Calu3 (cell line): ENCODE data around the gene MFSD6L. TPM values are rescaled to one million over a fixed set of nuclear protein-coding genes. Genes with fewer than 3 reads are reported as not detected.
"Not testable (repeated sequence)": the region's sequence is repeated elsewhere in the genome, so short reads cannot be mapped to it uniquely, and the experiment has no call there.

Experiments
- BruUV-seq: library from RNA; stranded (reverse); fragments of 400-500 nt; replicated peaks from 2 replicates; lab custom pipeline; 2021; lab: Mats Ljungman, UMichigan
- CTCF ChIA-PET: fragments of 300-600 bp; sonication (Branson Sonifier 250); formaldehyde crosslinking; loops from one replicate; lab custom pipeline; 2022; ENCODE audit warnings: antibody characterized with exemption; lab: Charles Lee
- DNase-seq: peaks from one replicate; pipeline ENCODE4 v3.0.0; 2022
- H3K27ac Mint-ChIP-seq: one replicate; pipeline ENCODE4 v1.8.0; 2022; ENCODE audit warnings: mixed read lengths; ENCODE audit not compliant: unreplicated experiment
- H3K27me3 Mint-ChIP-seq: one replicate; pipeline ENCODE4 v1.8.0; 2022; ENCODE audit warnings: mixed read lengths; ENCODE audit not compliant: unreplicated experiment
- H3K36me3 Mint-ChIP-seq: one replicate; pipeline ENCODE4 v1.8.0; 2022; ENCODE audit warnings: mild to moderate bottlenecking, moderate library complexity, mixed read lengths; ENCODE audit not compliant: insufficient read depth, unreplicated experiment
- H3K4me1 Mint-ChIP-seq: one replicate; pipeline ENCODE4 v1.8.0; 2022; ENCODE audit warnings: mild to moderate bottlenecking, low read depth, mixed read lengths; ENCODE audit not compliant: unreplicated experiment
- H3K4me3 Mint-ChIP-seq: one replicate; pipeline ENCODE4 v1.8.0; 2022; ENCODE audit warnings: mild to moderate bottlenecking, low read depth, moderate library complexity, mixed read lengths; ENCODE audit not compliant: unreplicated experiment
- H3K9me3 Mint-ChIP-seq: one replicate; pipeline ENCODE4 v1.8.0; 2022; ENCODE audit warnings: low read depth, mixed read lengths; ENCODE audit not compliant: unreplicated experiment
- intact Hi-C: fragments of 100-400 bp; cut with micrococcal nuclease; formaldehyde crosslinking; loops from one replicate; pipeline ENCODE4 v1.10.0; 2022; ENCODE audit not compliant: unreplicated experiment
- total RNA-seq: library from RNA; stranded (reverse); gene quantifications from 2 replicates; pipeline ENCODE4 v1.2.3, GENCODE V29; 2022
- TF ChIP-seq, protein P1 (sequence below): fragments of 200-600 bp; IDR thresholded peaks from one replicate; pipeline ENCODE4 v1.8.0; 2022; ENCODE audit warnings: antibody characterized with exemption; ENCODE audit not compliant: unreplicated experiment

Gene MFSD6L
- total RNA-seq, 1 experiment from 2014 or later, result 0.21 TPM

DNA sequence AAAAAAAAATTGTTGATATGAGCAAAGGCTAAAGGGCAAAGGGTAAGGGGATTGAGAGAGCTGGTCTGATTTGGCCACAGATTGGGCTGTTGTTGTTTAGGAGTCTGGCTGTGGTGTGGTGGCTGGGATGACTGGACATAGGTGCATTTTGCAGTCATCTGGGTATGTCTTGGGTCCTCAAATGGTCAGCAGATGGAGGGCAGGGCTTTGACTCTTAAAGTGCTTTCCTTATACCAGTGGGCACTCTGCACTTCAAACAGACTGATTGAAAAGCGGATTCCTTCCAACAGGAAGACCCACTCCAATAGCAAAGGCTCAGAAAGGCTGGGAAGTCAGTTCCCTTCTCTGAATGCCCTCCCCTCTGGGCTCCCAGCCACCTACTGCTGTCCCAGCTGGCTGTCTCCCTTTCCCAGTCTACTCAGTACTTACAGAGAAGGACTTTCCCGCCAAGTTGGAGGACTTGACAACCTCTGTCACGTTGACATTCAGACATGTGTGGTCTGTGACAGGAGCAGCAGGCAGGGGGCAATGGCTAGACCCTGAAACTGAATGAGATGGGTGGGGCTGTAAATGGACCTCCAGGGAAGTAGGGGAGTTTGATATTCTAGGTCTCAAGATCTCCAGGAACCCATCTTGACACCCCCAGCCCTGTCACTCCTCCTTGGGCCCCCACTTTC lies 19.6 kb upstream of the MFSD6L start:
- BruUV-seq, result no TSS peak
- H3K4me1 Mint-ChIP-seq, result no peaks in the 10 kb centered on the region
- TF ChIP-seq, protein P1, sequence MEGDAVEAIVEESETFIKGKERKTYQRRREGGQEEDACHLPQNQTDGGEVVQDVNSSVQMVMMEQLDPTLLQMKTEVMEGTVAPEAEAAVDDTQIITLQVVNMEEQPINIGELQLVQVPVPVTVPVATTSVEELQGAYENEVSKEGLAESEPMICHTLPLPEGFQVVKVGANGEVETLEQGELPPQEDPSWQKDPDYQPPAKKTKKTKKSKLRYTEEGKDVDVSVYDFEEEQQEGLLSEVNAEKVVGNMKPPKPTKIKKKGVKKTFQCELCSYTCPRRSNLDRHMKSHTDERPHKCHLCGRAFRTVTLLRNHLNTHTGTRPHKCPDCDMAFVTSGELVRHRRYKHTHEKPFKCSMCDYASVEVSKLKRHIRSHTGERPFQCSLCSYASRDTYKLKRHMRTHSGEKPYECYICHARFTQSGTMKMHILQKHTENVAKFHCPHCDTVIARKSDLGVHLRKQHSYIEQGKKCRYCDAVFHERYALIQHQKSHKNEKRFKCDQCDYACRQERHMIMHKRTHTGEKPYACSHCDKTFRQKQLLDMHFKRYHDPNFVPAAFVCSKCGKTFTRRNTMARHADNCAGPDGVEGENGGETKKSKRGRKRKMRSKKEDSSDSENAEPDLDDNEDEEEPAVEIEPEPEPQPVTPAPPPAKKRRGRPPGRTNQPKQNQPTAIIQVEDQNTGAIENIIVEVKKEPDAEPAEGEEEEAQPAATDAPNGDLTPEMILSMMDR, result no peak
- no peak overlapping the region for H3K27ac Mint-ChIP-seq
- H3K9me3 Mint-ChIP-seq, result no peaks in the 10 kb centered on the region
- CTCF ChIA-PET, result no interaction called here
- no peak for DNase-seq
- peaks cover 81% of the 10 kb centered on the region for H3K27me3 Mint-ChIP-seq
- H3K4me3 Mint-ChIP-seq, result no peak overlapping the region
- H3K36me3 Mint-ChIP-seq, result no peaks in the 10 kb centered on the region
- intact Hi-C loops, result no loop called here

DNA sequence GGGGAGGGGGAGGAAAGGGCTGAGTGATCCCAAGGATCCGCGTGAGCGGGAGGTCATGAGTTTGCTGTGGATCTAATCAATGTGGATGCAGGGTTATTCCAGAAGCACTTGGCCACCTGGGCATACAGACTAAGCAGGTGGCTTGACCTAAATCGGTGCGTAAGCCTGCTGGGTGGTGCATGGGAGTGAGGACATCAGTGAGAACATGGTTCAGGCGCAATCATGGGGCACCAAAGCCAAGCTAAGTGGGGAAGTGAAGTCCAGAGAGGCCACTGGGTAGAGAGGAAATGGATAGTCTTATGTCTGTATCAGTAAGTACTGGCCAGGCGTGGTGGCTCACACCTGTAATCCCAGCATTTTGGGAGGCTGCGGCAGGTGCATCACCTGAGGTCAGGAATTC lies 18.9 kb upstream of the MFSD6L start:
- Mint-ChIP-seq H3K9me3 (no peaks in the 10 kb centered on the region), H3K36me3 (no peaks in the 10 kb centered on the region), H3K27ac (no peak overlapping the region), H3K4me3 (no peak overlapping the region), H3K4me1 (no peaks in the 10 kb centered on the region), H3K27me3 (peaks cover 80% of the 10 kb centered on the region)
- no TSS peak for BruUV-seq
- intact Hi-C loops, result no loop called here
- CTCF ChIA-PET, result no interaction called here
- TF ChIP-seq, protein P1, result no peak
- DNase-seq, result no peak

DNA sequence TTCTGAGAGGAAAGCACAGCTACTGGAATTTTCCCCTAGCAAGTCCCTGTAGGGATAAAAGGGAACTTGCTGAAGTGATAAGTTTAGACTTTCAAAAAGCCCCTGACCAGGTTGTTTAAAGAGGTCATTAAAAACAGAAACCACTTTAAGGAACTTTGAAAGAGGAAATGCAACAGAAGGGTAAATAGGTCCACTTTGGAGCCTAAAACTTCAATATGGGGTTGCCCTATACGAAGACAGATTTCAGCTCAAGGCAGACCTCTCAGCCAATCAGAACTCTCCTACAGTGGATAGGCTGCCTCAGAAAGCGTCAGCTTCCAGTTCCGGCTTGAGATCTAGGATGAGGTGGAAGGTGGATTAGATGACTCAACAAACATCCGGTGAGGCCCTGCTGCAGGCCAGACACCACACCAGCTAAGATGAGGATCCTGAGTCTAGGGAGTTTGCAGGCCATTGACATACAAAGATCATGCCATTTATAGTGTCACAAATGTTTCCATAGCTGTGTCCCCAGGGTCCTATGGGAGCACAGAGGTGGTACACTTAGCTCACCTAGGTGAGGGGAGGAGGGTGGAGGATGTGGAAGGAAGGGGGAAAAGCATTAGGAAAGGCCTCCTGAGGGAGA lies 7.9 kb upstream of the MFSD6L start:
- CTCF ChIA-PET, result no interaction called here
- Mint-ChIP-seq H3K27ac (no peak overlapping the region), H3K36me3 (no peaks in the 10 kb centered on the region)

DNA sequence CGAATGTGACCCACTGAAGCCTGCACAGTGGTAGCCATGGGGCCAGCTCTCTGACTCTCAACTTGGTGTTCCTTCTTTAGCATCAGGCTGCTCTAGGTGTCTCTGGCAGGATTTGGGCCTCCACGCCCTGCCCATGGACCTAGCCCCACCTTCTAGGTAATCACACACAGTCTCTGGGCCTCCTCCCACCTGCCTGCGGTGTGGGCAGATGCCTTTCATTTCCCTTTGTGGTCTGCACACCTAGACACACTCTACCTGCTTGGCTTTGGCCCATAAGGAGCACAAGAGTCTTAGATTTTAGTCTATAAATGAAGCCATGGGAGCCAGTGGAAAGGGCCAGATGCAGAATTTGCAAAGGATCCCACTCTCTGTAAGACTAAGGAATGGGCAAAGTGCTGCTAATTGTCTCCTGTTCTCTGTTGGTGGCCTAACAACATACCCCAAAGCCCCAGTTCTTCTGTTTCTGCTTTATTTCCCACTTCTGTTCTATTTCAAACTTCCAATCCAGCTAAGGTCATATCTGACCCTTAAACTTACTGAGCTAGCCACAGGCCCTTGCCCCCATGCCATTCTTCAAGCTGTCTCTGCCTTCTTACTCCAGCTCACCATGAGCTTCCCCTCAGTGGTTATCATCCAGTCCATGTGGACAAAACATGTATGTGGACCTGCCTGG lies 7.2 kb upstream of the MFSD6L start:
- H3K27ac Mint-ChIP-seq, result no peak overlapping the region
- intact Hi-C loops, result no loop called here
- CTCF ChIA-PET, result interaction anchor here (0.6 kb wide), 1 partner anchor 574 kb away, joined by 3 read pairs; no protein-coding TSS in a partner anchor

More for the DNA sequence above, 7.9 kb upstream of the MFSD6L start:
- DNase-seq, result no peak
- BruUV-seq, result no TSS peak
- intact Hi-C loops, result no loop called here
- no peaks in the 10 kb centered on the region for H3K9me3 Mint-ChIP-seq
- TF ChIP-seq, protein P1, result no peak
- H3K27me3 Mint-ChIP-seq, result peaks cover 26% of the 10 kb centered on the region
- no peaks in the 10 kb centered on the region for H3K4me1 Mint-ChIP-seq
- H3K4me3 Mint-ChIP-seq, result no peak overlapping the region

DNA sequence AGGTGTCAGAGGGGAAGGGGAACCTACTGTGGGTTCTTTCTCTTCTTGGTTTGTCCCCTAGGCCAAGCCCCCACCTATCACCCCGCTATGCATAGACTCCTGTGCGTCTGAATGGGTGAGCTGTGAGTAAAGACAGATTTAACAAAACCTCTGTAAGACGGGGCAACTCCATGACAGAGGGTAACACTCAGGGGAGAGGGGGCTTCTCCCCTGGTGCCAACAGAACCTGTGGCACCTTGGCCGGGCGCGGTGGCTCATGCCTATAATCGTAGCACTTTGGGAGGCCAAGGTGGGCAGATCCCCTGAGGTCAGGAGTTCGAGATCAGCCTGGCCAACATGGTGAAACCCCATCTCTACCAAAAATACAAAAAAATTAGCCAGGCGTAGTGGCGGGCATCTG lies 6.2 kb upstream of the MFSD6L start:
- H3K4me1 Mint-ChIP-seq, H3K9me3 Mint-ChIP-seq, intact Hi-C loops, H3K36me3 Mint-ChIP-seq, DNase-seq, H3K4me3 Mint-ChIP-seq, BruUV-seq, H3K27ac Mint-ChIP-seq: not testable (repeated sequence)
- CTCF ChIA-PET, result interaction anchor here (0.6 kb wide), 1 partner anchor 575 kb away, joined by 3 read pairs; no protein-coding TSS in a partner anchor
- peaks cover 26% of the 10 kb centered on the region for H3K27me3 Mint-ChIP-seq

More for the DNA sequence above, 7.2 kb upstream of the MFSD6L start:
- H3K36me3 Mint-ChIP-seq, result no peaks in the 10 kb centered on the region
- no TSS peak for BruUV-seq
- no peak for DNase-seq
- H3K27me3 Mint-ChIP-seq, result peaks cover 26% of the 10 kb centered on the region
- H3K4me3 Mint-ChIP-seq, result no peak overlapping the region
- TF ChIP-seq, protein P1, result no peak
- no peaks in the 10 kb centered on the region for H3K9me3 Mint-ChIP-seq
- H3K4me1 Mint-ChIP-seq, result no peaks in the 10 kb centered on the region
